C4-2B (cell line): ENCODE data around the gene RRP8.

Source experiments
- H3K27ac ChIP-seq: fragments of 450-650 bp; 2 replicates; pipeline ENCODE4 v1.5.1; 2017
- CTCF ChIP-seq: fragments of 450-650 bp; conservative IDR thresholded peaks from 2 replicates; pipeline ENCODE4 v1.5.1; 2017; ENCODE audit warnings: mild to moderate bottlenecking
- ZFX ChIP-seq: fragments of 450-650 bp; IDR thresholded peaks from 2 replicates; pipeline ENCODE4 v1.6.1; 2017

Gene RRP8

GRCh38 chr11:6571434-6572008 is 31.9 kb downstream of the RRP8 start:
- TF ChIP-seq ZFX (no peak), CTCF (no peak)
- no peak overlapping the region for H3K27ac ChIP-seq

GRCh38 chr11:6570691-6571427 is 32.6 kb downstream of the RRP8 start:
- TF ChIP-seq ZFX: no peak
- no peak for TF ChIP-seq CTCF
- no peak overlapping the region; the same call in 1 of the 2 replicates for H3K27ac ChIP-seq

- TF ChIP-seq CTCF: no peak
- no peak for TF ChIP-seq ZFX
- H3K27ac ChIP-seq: peak overlapping the region; percentile 93
Measured at GRCh38 chr11:6569706-6570105, 33.7 kb downstream of the RRP8 start.

GRCh38 chr11:6568191-6568918 is 35.1 kb downstream of the RRP8 start:
- peak overlapping the region; percentile 93 for H3K27ac ChIP-seq
- TF ChIP-seq ZFX (no peak), CTCF (peak; percentile 47; the same call in 1 of the 2 replicates)

GRCh38 chr11:6567371-6567745 is 36.1 kb downstream of the RRP8 start:
- TF ChIP-seq CTCF (no peak), ZFX (peak; percentile 40; the same call in 1 of the 2 replicates)
- H3K27ac ChIP-seq: peak overlapping the region; percentile 93

GRCh38 chr11:6566704-6567370 is 36.6 kb downstream of the RRP8 start:
- no peak for TF ChIP-seq CTCF
- no peak for TF ChIP-seq ZFX
- H3K27ac ChIP-seq: peak overlapping the region; percentile 93
